Ishikawa (cell line): ENCODE results near the gene ITPRIPL2.

ENCODE experiments used
- CEBPB ChIP-seq: IDR thresholded peaks from 2 replicates; pipeline ENCODE4 v1.6.1; 2012
- CREB1 ChIP-seq: IDR thresholded peaks from 2 replicates; pipeline ENCODE4 v1.6.1; 2012; ENCODE audit warnings: low read depth
- EGR1 ChIP-seq: IDR thresholded peaks from 2 replicates; pipeline ENCODE4 v1.6.1; 2012
- EP300 ChIP-seq: IDR thresholded peaks from 2 replicates; pipeline ENCODE4 v1.6.1; 2012; ENCODE audit warnings: borderline replicate concordance
- FOXM1 ChIP-seq: IDR thresholded peaks from 2 replicates; pipeline ENCODE4 v1.6.1; 2012; ENCODE audit warnings: low read depth, borderline replicate concordance
- MAX ChIP-seq: IDR thresholded peaks from 2 replicates; pipeline ENCODE4 v1.6.1; 2012
- NFIC ChIP-seq: IDR thresholded peaks from 2 replicates; pipeline ENCODE4 v1.6.1; 2012
- RAD21 ChIP-seq: IDR thresholded peaks from 2 replicates; pipeline ENCODE4 v1.6.1; 2012; ENCODE audit warnings: low read depth
- REST ChIP-seq: IDR thresholded peaks from 2 replicates; pipeline ENCODE4 v1.6.1; 2012; ENCODE audit warnings: low read depth, mild to moderate bottlenecking
- TAF1 ChIP-seq: IDR thresholded peaks from 2 replicates; pipeline ENCODE4 v1.6.1; 2012; ENCODE audit warnings: low read depth, mild to moderate bottlenecking
- TCF12 ChIP-seq: IDR thresholded peaks from 2 replicates; pipeline ENCODE4 v1.6.1; 2012; ENCODE audit warnings: low read depth
- TEAD4 ChIP-seq: IDR thresholded peaks from 2 replicates; pipeline ENCODE4 v1.6.1; 2012
- USF1 ChIP-seq: IDR thresholded peaks from 2 replicates; pipeline ENCODE4 v1.6.1; 2012
- YY1 ChIP-seq: IDR thresholded peaks from 2 replicates; pipeline ENCODE4 v1.6.1; 2012; ENCODE audit warnings: low read depth
- ZBTB7A ChIP-seq: IDR thresholded peaks from 2 replicates; pipeline ENCODE4 v1.6.1; 2012; ENCODE audit warnings: low read depth

The ITPRIPL2 gene

GRCh38 chr16:19113577-19114358, at the start of gene ITPRIPL2:
Gene ITPRIPL2, plus strand, starts transcription at chr16:19113964. Its CDS starts 498 bp downstream, at chr16:19114462.
- TF ChIP-seq YY1 (peak; percentile 39; the same call in 1 of the 2 replicates), MAX (peak; percentile 81), USF1 (no peak), REST (no peak), TCF12 (peak; percentile 64), TAF1 (peak; percentile 60; the same call in 1 of the 2 replicates), FOXM1 (no peak), CEBPB (no peak), NFIC (peak; percentile 35; the same call in 1 of the 2 replicates), CREB1 (0 out of 2 replicates have a peak, but pooled peaks have one; percentile 16), EP300 (0 out of 2 replicates have a peak, but pooled peaks have one; percentile 40), ZBTB7A (no peak), TEAD4 (no peak), RAD21 (peak; percentile 2; the same call in 1 of the 2 replicates), EGR1 (0 out of 2 replicates have a peak, but pooled peaks have one; percentile 7)

GRCh38 chr16:19066988-19067348, 46.8 kb upstream of the ITPRIPL2 start:
- TF ChIP-seq MAX (no peak), YY1 (no peak), TEAD4 (no peak)

- TF ChIP-seq EGR1 (no peak), REST (no peak), CEBPB (peak; percentile 85), USF1 (peak; percentile 85), MAX (peak; percentile 77), TEAD4 (no peak), TCF12 (0 out of 2 replicates have a peak, but pooled peaks have one; percentile 29), EP300 (no peak; the same call in 1 of the 2 replicates), FOXM1 (peak; percentile 54), ZBTB7A (no peak), RAD21 (no peak), NFIC (no peak), YY1 (peak; percentile 62; the same call in 1 of the 2 replicates), CREB1 (peak; percentile 98)
Observed at GRCh38 chr16:19067349-19068236, 46.2 kb upstream of the ITPRIPL2 start, which contains the start of gene COQ7. Gene COQ7, plus strand, starts transcription at chr16:19067614. Its CDS starts 51 bp downstream, at chr16:19067665.

- TF ChIP-seq TAF1, result no peak
- TF ChIP-seq RAD21, result no peak
- TF ChIP-seq TEAD4, result no peak
- TF ChIP-seq CEBPB, result no peak
- TF ChIP-seq USF1, result no peak
- TF ChIP-seq EP300, result no peak
- no peak for TF ChIP-seq FOXM1
- TF ChIP-seq ZBTB7A, result no peak
- no peak for TF ChIP-seq REST
- TF ChIP-seq MAX, result no peak
Observed at GRCh38 chr16:19068237-19068815, 45.4 kb upstream of the ITPRIPL2 start.
